GM19372 (cell line): ENCODE results near the gene ARMS2.

Experiments used
- ATAC-seq: cut with Tn5 transposase; IDR thresholded peaks from one replicate; pipeline ENCODE4 v1.9.1; 2021; ENCODE audit warnings: mild to moderate bottlenecking, low read depth, moderate library complexity; ENCODE audit not compliant: unreplicated experiment

The ARMS2 gene

DNA sequence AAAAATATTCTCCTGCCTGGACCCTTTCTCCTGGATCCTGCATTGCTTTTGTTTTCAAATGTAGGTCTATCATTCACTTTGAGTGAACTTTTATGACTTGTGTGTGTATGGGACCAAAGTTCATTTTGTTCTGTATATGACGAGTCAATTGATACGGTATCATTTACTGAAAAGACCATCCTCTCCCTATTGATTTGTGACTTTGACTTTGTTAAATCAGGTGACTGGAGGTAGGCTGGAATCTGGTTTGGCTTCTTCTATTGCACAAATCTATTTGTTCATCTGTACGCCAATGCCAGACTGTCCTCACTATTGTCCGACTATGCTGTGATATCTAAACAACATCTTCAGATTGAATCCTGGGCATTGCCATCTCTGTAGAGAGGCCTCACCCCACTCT lies 5.3 kb upstream of the ARMS2 start:
- ATAC-seq: no peak

DNA sequence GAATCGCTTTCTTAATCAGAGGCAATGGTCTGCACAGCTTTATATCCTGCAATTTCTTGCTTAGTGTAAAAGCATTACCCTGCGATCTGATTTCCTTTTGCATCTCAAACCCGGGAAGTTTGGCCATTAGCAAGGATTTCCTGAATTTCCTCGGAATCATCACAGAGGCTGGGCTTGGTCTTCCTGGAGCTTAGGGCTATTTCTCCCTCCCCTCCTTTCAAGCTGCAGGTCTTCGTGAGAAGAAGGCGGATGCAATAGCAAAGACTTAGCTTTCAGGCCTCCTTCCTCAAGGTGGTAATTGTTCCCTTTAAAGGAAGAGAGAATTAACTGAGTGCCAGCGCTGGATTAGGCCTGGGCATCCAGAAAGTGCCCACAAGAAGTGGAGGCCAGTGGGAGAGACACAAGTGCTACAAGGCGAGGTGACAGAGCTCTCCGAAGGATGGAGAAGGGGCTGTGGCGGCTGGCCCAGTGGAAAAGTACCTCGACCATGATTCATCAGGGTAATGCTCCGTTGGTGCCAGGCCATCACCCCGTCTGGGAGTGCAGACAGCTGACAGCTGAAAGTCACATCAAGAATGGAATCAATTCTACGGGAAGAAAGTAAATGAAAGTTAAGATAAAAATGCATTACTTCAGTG lies 4.0 kb upstream of the ARMS2 start:
- ATAC-seq: no peak

DNA sequence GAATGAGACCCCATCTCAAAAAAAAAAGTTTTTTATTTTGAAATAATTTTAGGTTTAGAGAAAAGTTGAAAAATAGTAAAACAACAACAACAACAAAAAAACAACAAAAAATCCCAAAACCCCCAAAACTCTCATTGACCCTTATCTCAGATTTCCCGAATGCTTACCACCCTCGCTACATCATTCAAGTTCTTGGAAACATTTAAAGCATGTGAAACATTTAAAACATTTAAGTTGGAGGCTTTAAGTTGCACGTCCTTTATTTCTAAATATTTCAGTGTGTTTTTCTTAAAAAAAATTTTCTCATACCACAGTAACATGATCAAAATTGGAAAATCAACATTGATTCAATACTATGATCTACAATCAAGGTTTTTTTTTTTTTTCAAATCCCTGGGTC lies 382 bp upstream of the ARMS2 start:
- ATAC-seq: no peak

DNA sequence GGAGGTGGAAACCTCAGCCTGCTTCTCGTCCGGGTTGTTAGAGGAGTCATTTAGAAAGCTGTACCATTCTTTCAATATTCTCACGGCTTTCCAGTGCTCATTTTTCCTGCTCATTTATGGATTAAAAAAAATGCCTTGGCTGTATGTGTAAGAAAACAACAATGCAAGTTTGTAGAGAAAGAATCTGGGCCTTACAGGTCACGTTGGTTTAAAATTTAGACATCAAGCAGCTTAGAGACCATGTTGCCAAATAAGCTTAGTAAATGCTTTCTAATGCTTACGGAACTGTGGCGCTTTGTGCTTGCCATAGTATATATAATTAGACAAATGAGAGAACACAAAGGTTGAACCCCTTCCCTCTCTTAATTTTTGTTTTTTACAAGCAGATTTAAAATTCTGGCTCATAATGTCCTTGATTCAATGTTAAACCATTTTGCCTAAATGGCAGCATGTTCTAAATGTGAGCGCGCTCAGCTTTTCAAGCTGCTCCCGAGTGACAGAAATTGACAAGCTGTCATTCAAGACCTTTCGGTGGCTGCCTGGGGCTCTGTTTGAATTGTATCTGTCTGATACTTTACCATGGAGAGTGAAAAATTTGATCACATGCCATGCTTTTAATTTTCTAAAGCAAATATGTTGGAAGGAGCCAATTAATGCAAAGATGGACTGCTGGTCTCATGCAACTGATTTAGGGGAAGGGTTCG lies 1.1 kb downstream of the ARMS2 start:
- no peak for ATAC-seq

DNA sequence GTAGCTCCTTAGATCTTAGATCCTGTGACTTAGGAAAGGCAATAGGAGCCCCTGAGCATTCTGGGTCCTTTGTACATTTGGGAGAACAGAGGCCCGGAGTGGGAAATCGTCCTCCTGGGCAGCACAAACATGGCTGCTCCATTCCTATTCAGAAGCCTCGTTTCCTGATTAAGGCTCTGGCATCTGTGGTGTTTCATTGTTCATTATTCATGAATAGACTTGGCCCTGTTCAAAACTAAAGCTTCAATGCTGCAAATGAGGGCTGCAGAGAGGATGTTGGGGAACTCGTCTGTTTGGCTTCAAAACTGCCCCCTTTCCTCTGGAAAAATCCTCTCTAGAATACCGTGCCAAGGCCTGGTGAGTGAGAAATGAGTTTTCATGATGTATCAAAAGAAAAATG lies 3.5 kb downstream of the ARMS2 start:
- no peak for ATAC-seq

DNA sequence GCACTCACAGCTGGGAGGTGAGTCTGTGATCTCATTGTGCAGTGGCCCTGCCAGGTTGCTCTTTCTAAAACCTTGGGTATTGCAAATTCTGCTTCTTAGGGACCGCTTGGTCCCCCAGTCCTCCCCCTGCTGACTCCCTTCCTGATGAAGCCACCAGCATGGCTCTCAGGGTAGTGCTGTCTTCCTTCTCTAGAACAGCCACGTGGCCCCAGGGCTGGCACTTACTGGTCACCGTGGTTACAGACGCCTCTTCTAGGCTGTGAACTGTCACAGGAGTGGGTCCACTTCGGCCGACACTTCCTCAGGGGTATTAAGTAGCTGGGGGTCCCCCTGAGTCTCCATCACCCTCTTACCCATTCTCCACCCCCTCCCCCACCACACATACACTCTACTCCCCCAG lies 4.2 kb downstream of the ARMS2 start:
- no peak for ATAC-seq

DNA sequence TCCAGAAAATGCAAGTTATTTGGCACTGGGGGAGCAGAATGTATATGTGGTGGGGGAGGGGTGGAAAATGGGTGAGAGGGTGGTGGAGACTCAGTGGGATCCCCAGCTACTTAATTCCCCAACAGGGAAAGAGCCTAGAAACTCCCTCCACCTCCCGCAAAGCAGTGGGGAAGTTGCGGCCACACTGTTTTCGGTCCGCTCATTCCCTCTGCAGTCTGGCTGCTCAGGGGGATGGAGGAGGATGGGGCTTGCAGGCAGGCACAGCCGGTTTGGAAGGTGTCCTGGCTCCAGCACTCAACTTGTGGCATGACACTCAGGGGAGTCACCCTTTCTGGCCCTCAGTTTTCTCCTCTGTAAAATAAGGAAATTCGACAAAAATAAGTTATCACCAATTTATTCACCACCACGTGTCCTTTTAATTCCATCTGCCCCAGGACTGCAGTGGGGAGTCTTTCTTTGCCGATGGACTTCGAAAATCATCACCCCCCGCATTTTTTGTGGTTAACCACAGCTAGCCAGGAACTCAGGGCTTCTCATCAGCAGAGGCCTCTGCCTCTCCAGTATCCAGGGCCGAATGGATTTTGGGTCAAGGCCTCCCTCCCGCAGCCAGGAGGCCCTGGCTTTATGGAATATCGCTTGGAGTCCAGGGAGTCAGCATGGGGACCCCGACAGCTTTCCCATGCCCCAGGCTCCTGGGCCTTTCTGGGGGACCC lies 5.3 kb downstream of the ARMS2 start:
- no peak for ATAC-seq

DNA sequence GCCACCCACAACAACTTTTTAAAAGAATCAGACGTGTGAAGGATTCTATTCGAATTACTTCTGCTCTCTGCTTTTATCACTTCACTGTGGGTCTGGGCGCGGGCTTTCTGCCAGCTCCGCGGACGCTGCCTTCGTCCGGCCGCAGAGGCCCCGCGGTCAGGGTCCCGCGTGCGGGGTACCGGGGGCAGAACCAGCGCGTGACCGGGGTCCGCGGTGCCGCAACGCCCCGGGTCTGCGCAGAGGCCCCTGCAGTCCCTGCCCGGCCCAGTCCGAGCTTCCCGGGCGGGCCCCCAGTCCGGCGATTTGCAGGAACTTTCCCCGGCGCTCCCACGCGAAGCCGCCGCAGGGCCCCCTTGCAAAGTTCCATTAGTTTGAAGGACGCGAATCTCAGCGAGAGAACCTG lies 6.4 kb downstream of the ARMS2 start:
- ATAC-seq: no peak

DNA sequence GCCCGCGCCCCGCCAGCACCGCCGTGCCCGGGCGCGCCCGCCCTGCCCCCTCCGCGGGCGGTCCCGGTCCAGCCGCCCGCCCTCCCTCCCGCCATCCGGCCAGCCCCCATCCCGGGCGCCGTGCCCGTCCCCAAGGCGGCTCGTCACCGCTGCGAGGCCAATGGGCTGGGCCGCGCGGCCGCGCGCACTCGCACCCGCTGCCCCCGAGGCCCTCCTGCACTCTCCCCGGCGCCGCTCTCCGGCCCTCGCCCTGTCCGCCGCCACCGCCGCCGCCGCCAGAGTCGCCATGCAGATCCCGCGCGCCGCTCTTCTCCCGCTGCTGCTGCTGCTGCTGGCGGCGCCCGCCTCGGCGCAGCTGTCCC lies 6.9 kb downstream of the ARMS2 start, which contains the start of gene HTRA1:
Gene HTRA1, plus strand, starts transcription at position 187 of the 362 bp plus-strand sequence. Its CDS starts 100 bp downstream, at position 287.
- ATAC-seq: no peak

DNA sequence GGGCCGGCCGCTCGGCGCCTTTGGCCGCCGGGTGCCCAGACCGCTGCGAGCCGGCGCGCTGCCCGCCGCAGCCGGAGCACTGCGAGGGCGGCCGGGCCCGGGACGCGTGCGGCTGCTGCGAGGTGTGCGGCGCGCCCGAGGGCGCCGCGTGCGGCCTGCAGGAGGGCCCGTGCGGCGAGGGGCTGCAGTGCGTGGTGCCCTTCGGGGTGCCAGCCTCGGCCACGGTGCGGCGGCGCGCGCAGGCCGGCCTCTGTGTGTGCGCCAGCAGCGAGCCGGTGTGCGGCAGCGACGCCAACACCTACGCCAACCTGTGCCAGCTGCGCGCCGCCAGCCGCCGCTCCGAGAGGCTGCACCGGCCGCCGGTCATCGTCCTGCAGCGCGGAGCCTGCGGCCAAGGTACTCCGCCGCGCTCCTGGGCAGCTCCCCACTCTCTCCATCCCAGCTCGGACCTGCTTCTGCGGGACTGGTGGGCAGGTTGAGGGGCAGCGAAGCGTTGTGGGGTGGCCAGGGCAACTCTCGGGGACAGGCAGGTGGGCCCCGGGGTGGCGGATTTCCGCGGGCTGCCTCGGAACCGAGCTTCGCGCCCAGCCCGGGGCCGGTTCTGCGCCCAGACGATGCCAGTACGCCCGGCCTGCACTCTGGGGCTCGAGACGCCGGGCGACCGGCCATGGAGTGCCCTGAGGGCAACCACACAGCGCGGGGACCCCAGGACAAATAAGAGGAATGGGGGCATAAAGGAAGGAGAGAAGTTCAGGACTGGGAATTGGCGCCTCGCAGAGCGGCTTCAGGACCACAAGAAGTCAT lies 7.5 kb downstream of the ARMS2 start:
- no peak for ATAC-seq

DNA sequence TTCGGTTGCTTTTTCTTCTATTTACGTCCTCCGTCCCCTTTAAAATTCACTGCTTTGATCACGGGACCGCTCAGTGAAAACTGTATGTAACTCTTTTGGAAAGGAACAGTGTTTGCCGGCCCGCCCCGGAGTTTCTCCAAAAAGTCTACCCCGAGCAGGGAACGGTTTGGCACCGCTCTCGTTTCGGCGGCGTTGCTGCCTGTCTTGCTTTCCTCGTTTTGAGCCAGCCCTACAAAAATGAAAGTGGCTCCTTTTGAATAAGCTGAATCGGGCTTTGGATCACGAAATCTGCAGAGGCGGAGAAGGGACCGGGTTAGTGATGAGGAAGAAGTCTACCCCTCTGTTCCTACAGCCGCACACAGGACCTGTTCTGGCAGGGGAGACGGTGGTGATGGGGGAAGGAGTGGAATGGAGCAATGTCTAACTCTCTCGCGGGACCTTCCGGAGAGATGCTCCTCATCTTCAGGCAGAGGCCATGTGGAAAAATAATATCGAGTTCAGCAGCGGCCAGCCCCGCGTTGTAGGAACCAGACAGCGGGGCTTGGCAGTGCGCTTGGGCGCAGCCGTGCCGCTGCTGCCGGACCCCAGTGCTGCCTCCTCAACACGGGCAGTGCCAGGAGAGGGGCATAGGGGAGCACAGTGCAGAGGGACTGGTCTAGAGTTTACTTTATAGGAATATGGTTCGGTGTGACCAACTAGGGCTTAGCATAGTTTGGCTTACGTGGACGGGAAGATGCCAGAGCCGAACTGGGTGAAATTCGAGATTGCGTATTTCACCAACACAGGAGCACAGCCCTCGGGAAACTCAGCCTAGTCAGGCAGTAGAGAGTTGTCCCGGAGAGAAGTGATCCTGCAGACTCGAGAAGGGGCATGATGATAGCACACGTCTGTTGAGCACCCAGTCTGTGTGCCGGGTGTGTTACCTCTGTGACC lies 8.3 kb downstream of the ARMS2 start:
- no peak for ATAC-seq

DNA sequence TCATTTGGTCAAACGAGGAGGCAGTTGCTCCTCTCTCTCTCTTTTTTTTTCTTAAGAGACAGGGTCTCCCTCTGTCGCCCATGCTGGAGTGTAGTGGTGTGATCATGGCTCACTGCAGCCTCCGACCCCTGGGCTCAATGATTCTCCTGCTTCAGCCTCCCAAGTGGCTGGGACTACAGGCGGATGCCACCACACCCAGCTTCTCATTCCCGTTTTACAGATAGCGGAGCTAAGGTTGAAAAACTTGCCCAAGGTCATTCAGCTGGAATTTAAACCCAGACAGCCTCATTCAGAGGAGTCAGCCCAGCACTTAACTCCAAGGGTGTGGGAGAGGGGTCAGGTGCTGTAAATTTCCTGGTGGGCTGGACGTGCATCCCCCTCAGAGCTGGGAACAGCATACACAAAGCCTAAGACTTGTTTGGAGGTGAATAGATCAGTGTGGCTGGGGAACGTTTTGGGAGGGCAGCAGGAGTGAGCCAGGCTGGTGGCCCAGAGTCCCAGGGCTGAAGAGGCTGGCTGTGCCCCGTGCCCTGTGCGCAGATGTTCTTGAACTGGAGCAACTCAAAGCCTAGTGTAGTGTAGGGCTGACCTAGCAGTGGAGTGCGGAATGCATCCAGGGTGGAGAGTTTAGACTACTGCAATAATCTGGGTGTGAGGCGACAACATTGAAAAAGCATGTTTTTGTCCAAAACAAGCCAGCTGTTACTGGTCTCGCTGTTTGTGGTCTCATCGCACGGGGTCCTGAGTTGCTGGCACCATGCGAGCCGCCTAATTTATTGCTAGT lies 9.2 kb downstream of the ARMS2 start:
- no peak for ATAC-seq

DNA sequence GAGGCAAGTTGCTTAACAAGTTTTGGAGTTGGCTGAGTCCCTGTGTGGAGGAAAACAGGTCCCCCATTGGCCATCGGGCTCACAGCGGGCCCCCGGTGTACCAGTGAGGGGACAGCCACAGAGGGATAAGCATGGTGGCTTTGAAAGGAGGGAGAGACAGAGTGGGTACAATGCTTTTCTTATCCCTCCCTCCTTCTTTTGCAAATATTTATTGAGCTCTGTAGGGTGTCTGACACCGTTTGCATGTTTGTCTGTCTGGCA lies 9.7 kb downstream of the ARMS2 start:
- no peak for ATAC-seq

DNA sequence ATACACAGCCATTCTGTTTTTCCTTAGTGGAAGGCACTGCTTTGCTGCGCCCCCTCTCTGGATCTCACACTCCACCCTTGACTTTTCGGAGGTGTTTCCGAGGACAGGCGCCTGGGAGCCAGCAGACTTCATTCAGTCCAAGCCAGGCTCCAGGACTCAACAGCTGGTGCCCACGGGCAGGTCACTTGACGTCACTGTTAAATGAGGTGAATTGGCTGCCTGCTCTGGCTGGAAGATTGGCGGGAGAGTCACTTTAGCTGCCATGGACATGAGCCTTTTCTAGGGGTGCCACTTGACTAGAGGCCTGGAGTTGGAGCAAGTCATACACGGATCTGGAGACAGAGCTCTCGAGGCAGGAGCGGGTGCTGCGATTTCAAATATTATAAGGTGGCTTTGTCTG lies 10.1 kb downstream of the ARMS2 start:
- no peak for ATAC-seq

DNA sequence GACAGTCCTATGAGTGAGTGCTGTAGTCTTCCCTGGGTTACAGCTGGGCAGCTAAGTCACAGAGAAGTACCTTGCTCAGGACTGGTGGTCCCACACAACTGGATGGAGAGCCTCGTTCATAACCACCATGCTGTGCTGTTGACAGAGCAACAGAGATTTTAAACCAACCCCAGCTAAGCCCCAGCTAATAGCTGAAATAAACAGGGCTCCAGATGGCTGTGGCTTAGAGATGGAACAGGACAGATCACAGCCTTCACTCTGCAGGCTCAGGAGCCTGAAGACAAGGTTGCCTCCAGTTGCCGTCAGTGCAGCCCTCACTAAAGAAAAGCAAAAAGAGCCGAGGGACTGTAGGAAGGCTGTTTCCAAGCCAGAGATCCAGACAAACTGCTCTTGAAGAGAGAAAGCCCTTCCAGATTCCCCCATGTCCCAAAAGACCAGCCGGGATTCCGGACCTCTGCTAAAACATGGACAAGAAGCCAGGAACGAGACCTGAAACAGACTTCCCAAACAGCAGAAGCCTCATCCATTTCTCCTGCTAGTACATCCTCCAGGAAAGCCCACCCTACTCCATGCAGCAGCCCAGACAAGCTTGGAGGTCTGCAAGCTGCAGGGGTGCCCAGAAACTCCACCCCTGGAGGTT lies 11.1 kb downstream of the ARMS2 start:
- ATAC-seq: no peak

DNA sequence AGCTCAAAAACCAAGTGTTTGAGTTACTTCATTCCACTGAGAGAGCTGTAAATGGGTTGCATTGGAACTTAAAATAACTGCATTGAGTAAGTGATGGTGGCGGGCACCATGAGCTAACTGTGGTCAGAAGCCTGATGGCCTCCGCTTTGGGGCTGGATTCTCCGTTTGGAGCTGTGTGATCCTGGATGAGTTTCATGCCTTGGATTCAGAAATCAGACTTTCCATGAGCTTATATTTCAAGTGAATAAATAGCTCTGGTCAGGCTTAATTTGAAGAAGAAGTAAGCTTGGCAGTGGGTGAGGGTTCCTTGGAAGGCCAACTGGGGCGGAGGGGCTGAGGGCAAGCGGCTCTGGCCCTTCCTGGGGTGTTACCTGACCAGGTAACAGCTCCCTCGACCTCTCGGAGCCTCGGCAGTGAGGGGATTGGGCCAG lies 12.5 kb downstream of the ARMS2 start:
- no peak for ATAC-seq

DNA sequence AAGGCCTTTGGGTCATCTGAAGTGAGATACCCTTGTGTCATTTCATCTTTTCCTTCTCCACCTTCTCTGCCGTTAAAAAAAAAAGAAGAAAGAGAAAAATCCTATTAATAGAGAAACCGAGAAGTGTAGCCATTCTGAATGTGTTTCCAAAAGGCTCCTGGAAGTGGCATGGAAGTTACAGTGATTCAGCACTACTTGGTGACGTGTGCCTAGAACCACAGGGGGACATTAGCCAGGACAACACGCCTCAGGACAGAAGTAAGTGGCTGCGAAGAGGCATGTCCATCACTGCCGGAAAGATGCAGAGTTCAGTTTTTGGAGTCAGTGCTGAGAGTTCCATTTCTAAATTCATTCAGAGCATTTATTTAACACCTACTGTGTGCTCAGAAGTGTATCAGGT lies 13.2 kb downstream of the ARMS2 start:
- ATAC-seq: no peak

DNA sequence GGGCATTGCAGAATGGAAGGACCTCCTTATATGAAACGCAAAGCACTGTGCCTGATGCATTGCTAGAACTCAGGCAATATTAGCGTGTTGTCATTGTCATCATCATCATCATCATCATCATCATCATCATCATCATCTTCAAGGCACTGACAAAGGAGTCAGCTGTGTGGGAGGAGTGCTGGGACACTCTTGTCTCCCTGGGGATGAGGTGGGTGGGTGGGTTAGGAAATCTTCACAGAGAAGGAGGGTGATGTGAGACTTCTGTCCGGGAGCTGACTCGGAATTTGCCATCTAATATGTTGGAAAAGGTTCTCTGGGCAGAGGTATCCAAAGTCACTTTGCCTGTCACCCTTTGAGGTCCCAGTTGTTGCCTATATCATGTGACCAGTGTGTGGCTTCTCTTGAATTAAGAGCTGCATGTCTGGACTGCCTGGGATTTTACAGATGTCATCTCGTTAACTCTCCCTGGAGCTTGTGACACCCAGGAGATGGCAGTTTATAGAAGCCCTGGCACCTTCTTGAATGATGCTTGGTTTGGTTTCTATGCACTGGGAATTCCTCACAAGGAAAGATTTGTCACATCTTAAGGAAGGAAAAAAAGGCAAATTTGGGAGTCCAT lies 14.0 kb downstream of the ARMS2 start:
- ATAC-seq: no peak
